ENCODE measurements around the gene NBAS. TPM values are rescaled to one million over a fixed set of nuclear protein-coding genes. Genes with fewer than 3 reads are reported as not detected.
A peak's percentile ranks its signal among the peaks of the same experiment; 100 is the strongest.
"Not testable (repeated sequence)": the region's sequence is repeated elsewhere in the genome, so short reads cannot be mapped to it uniquely, and the experiment has no call there.

The NBAS gene
- total RNA-seq, 1 experiment from 2014 or later, result 30.4 TPM

GRCh38 chr2:15540523-15540922, 20.6 kb downstream of the NBAS start:
- Histone ChIP-seq H3K4me1 (ENCODE audit: low read length) (peaks cover 19% of the 10 kb centered on the region), H3K9ac (ENCODE audit: low read length) (peak overlapping the region; percentile 20; the same call in 1 of the 2 replicates), H2AFZ (ENCODE audit: low read length) (peak overlapping the region; percentile 38), H3K4me2 (ENCODE audit: low read depth, low read length, poor library complexity, severe bottlenecking) (peak overlapping the region; percentile 63), H3K27ac (ENCODE audit: low read length) (peak overlapping the region; percentile 71)
- not testable (repeated sequence) for H3K9me2 ChIP-seq (replicated peaks; ENCODE audit: insufficient read depth, low read length); H3K36me3 ChIP-seq (ENCODE audit: insufficient read depth, low read length); H4K20me1 ChIP-seq (ENCODE audit: insufficient read depth, low read depth, low read length); H3K27me3 ChIP-seq (ENCODE audit: low read length); H3K9me3 ChIP-seq (ENCODE audit: low read length); H3K4me3 ChIP-seq (ENCODE audit: low read length); H3K79me2 ChIP-seq (ENCODE audit: low read length); DNase-seq

GRCh38 chr2:15539999-15540398, 21.1 kb downstream of the NBAS start:
- Histone ChIP-seq H3K9me2 (replicated peaks; ENCODE audit: insufficient read depth, low read length) (no peaks in the 10 kb centered on the region), H4K20me1 (ENCODE audit: insufficient read depth, low read depth, low read length) (no peaks in the 10 kb centered on the region), H3K36me3 (ENCODE audit: insufficient read depth, low read length) (no peaks in the 10 kb centered on the region), H3K27ac (ENCODE audit: low read length) (peak overlapping the region; percentile 71), H3K9ac (ENCODE audit: low read length) (peak overlapping the region; percentile 20), H2AFZ (ENCODE audit: low read length) (peak overlapping the region; percentile 38), H3K4me3 (ENCODE audit: low read length) (peak overlapping the region; percentile 28; the same call in 1 of the 2 replicates), H3K9me3 (ENCODE audit: low read length) (no peaks in the 10 kb centered on the region), H3K27me3 (ENCODE audit: low read length) (no peaks in the 10 kb centered on the region), H3K79me2 (ENCODE audit: low read length) (no peaks in the 10 kb centered on the region), H3K4me2 (ENCODE audit: low read depth, low read length, poor library complexity, severe bottlenecking) (peak overlapping the region; percentile 63), H3K4me1 (ENCODE audit: low read length) (peaks cover 19% of the 10 kb centered on the region)
- peak; percentile 71 for DNase-seq

- no peak for DNase-seq
- H3K79me2 ChIP-seq (ENCODE audit: low read length), result no peaks in the 10 kb centered on the region
Measured at GRCh38 chr2:15538792-15539191, 22.3 kb downstream of the NBAS start.

GRCh38 chr2:15533860-15534480, 27.2 kb downstream of the NBAS start:
- Histone ChIP-seq H4K20me1 (ENCODE audit: insufficient read depth, low read depth, low read length) (no peaks in the 10 kb centered on the region), H3K4me1 (ENCODE audit: low read length) (peaks cover 2% of the 10 kb centered on the region; the same call in 1 of the 2 replicates), H3K9me3 (ENCODE audit: low read length) (no peaks in the 10 kb centered on the region), H3K4me3 (ENCODE audit: low read length) (no peak overlapping the region), H3K27me3 (ENCODE audit: low read length) (no peaks in the 10 kb centered on the region), H3K9me2 (replicated peaks; ENCODE audit: insufficient read depth, low read length) (no peaks in the 10 kb centered on the region), H3K36me3 (ENCODE audit: insufficient read depth, low read length) (no peaks in the 10 kb centered on the region), H2AFZ (ENCODE audit: low read length) (no peak overlapping the region), H3K27ac (ENCODE audit: low read length) (no peak overlapping the region), H3K79me2 (ENCODE audit: low read length) (no peaks in the 10 kb centered on the region), H3K4me2 (ENCODE audit: low read depth, low read length, poor library complexity, severe bottlenecking) (no peak overlapping the region), H3K9ac (ENCODE audit: low read length) (no peak overlapping the region)
- no peak for DNase-seq

More at GRCh38 chr2:15538792-15539191, 22.3 kb downstream of the NBAS start:
- H3K36me3 ChIP-seq (ENCODE audit: insufficient read depth, low read length), result no peaks in the 10 kb centered on the region
- H3K4me1 ChIP-seq (ENCODE audit: low read length), result peaks cover 19% of the 10 kb centered on the region
- H3K27me3 ChIP-seq (ENCODE audit: low read length), result no peaks in the 10 kb centered on the region
- H3K27ac ChIP-seq (ENCODE audit: low read length), result peak overlapping the region; percentile 71; the same call in 1 of the 2 replicates
- no peaks in the 10 kb centered on the region for H3K9me3 ChIP-seq (ENCODE audit: low read length)
- H3K4me3 ChIP-seq (ENCODE audit: low read length), result no peak overlapping the region
- H4K20me1 ChIP-seq (ENCODE audit: insufficient read depth, low read depth, low read length), result no peaks in the 10 kb centered on the region
- no peak overlapping the region for H2AFZ ChIP-seq (ENCODE audit: low read length)
- H3K9me2 ChIP-seq (replicated peaks; ENCODE audit: insufficient read depth, low read length), result no peaks in the 10 kb centered on the region
- H3K9ac ChIP-seq (ENCODE audit: low read length), result no peak overlapping the region
- H3K4me2 ChIP-seq (ENCODE audit: low read depth, low read length, poor library complexity, severe bottlenecking), result no peak overlapping the region

GRCh38 chr2:15532996-15533395, 28.1 kb downstream of the NBAS start:
- Histone ChIP-seq H3K9me2 (replicated peaks; ENCODE audit: insufficient read depth, low read length) (no peaks in the 10 kb centered on the region), H3K9me3 (ENCODE audit: low read length) (no peaks in the 10 kb centered on the region), H3K4me2 (ENCODE audit: low read depth, low read length, poor library complexity, severe bottlenecking) (no peak overlapping the region), H4K20me1 (ENCODE audit: insufficient read depth, low read depth, low read length) (no peaks in the 10 kb centered on the region), H3K36me3 (ENCODE audit: insufficient read depth, low read length) (no peaks in the 10 kb centered on the region), H3K4me1 (ENCODE audit: low read length) (no peaks in the 10 kb centered on the region), H3K27ac (ENCODE audit: low read length) (no peak overlapping the region), H3K4me3 (ENCODE audit: low read length) (no peak overlapping the region), H3K27me3 (ENCODE audit: low read length) (no peaks in the 10 kb centered on the region), H3K9ac (ENCODE audit: low read length) (no peak overlapping the region), H3K79me2 (ENCODE audit: low read length) (no peaks in the 10 kb centered on the region), H2AFZ (ENCODE audit: low read length) (no peak overlapping the region)
- DNase-seq, result no peak

- Histone ChIP-seq H2AFZ (ENCODE audit: low read length) (no peak overlapping the region), H4K20me1 (ENCODE audit: insufficient read depth, low read depth, low read length) (no peaks in the 10 kb centered on the region), H3K9me3 (ENCODE audit: low read length) (no peaks in the 10 kb centered on the region), H3K36me3 (ENCODE audit: insufficient read depth, low read length) (no peaks in the 10 kb centered on the region; the same call in none of the 2 replicates), H3K4me3 (ENCODE audit: low read length) (no peak overlapping the region), H3K9me2 (replicated peaks; ENCODE audit: insufficient read depth, low read length) (no peaks in the 10 kb centered on the region), H3K4me2 (ENCODE audit: low read depth, low read length, poor library complexity, severe bottlenecking) (no peak overlapping the region), H3K4me1 (ENCODE audit: low read length) (no peaks in the 10 kb centered on the region), H3K79me2 (ENCODE audit: low read length) (no peaks in the 10 kb centered on the region), H3K9ac (ENCODE audit: low read length) (no peak overlapping the region), H3K27me3 (ENCODE audit: low read length) (no peaks in the 10 kb centered on the region), H3K27ac (ENCODE audit: low read length) (no peak overlapping the region)
- no peak for DNase-seq
Measured at GRCh38 chr2:15531095-15531854, 29.9 kb downstream of the NBAS start.

- Histone ChIP-seq H3K36me3 (ENCODE audit: insufficient read depth, low read length) (no peaks in the 10 kb centered on the region; the same call in none of the 2 replicates), H3K4me3 (ENCODE audit: low read length) (no peak overlapping the region), H3K9me2 (replicated peaks; ENCODE audit: insufficient read depth, low read length) (no peaks in the 10 kb centered on the region), H3K79me2 (ENCODE audit: low read length) (no peaks in the 10 kb centered on the region), H3K9ac (ENCODE audit: low read length) (no peak overlapping the region), H3K4me2 (ENCODE audit: low read depth, low read length, poor library complexity, severe bottlenecking) (no peak overlapping the region), H3K9me3 (ENCODE audit: low read length) (no peaks in the 10 kb centered on the region), H4K20me1 (ENCODE audit: insufficient read depth, low read depth, low read length) (no peaks in the 10 kb centered on the region), H3K27me3 (ENCODE audit: low read length) (no peaks in the 10 kb centered on the region), H2AFZ (ENCODE audit: low read length) (no peak overlapping the region), H3K4me1 (ENCODE audit: low read length) (no peaks in the 10 kb centered on the region), H3K27ac (ENCODE audit: low read length) (no peak overlapping the region)
- peak; percentile 65 for DNase-seq
Measured at GRCh38 chr2:15527074-15527739, 33.9 kb downstream of the NBAS start.

GRCh38 chr2:15521641-15522181, 39.4 kb downstream of the NBAS start:
- Histone ChIP-seq H3K9ac (ENCODE audit: low read length) (no peak overlapping the region), H3K79me2 (ENCODE audit: low read length) (no peaks in the 10 kb centered on the region), H3K36me3 (ENCODE audit: insufficient read depth, low read length) (no peaks in the 10 kb centered on the region; the same call in 1 of the 2 replicates), H4K20me1 (ENCODE audit: insufficient read depth, low read depth, low read length) (no peaks in the 10 kb centered on the region), H2AFZ (ENCODE audit: low read length) (no peak overlapping the region), H3K4me2 (ENCODE audit: low read depth, low read length, poor library complexity, severe bottlenecking) (no peak overlapping the region), H3K27me3 (ENCODE audit: low read length) (no peaks in the 10 kb centered on the region), H3K9me3 (ENCODE audit: low read length) (no peaks in the 10 kb centered on the region), H3K4me3 (ENCODE audit: low read length) (no peak overlapping the region), H3K4me1 (ENCODE audit: low read length) (no peaks in the 10 kb centered on the region), H3K27ac (ENCODE audit: low read length) (no peak overlapping the region), H3K9me2 (replicated peaks; ENCODE audit: insufficient read depth, low read length) (no peaks in the 10 kb centered on the region)
- DNase-seq, result no peak

All from Karpas-422 (cell line).